ENCODE results near the gene PACS1.
A peak's percentile ranks its signal among the peaks of the same experiment; 100 is the strongest.
"Not testable (repeated sequence)": the region's sequence is repeated elsewhere in the genome, so short reads cannot be mapped to it uniquely, and the experiment has no call there.

The PACS1 gene

DNA sequence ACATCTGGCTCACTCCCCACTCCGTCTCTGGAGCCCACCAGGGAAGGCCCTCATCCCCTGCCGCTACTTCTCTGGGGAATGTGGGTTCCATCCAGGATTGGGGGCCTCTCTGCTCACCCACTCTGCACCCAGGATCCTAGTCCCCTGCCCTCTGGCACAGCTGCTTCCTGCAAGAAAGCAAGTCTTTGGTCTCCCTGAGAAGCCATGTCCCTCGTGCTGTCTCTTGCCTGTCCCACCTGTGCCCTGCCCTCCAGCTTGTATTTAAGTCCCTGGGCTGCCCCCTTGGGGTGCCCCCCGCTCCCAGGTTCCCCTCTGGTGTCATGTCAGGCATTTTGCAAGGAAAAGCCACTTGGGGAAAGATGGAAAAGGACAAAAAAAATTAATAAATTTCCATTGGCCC lies 207.0 kb downstream of the PACS1 start:
- not testable (repeated sequence) for DNase-seq (ENCODE audit: low read depth)

DNA sequence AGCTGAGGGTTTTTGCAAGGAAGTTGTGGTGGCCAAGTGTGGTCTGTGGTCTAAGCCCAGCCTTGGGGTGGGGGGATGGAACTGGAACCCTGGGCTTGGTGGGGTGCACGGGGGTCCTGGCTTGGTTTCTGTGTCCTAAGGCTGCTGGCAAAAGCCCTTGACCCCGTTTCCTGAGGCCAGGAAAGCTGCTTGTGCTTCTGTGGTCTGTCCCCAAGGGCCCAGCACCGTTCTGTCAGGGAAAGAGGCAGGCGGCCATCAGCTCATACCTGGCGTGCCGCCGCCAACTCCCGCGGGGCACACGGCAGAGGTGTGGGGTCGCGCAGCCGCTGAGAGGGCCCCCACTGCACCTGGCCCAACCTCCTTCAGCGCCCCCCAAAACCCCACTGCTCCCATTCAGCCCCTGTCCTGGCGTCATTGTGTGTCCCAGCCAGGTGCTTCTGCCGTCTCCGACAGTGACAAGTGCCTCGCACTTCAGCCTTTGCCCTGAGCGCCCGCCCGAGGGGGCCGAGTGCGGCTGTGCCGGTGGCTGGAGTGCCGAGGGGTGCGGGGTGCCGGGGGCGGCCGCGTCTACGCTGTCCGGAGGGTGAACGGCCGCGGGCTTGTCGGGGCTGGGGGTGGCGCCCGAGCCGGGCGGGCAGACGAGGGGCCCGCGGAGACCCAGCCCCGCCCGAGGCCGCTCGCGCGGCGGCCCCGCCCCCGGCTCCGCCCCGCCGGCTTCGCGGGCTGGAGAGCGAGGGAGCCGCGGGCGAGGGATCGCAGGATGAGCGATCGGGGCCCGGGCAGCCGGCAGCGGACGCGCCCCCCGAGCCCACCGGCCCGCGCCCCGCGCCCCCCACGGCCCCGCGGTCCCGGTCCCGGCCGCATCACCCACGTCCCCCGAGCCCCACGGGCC lies 207.6 kb downstream of the PACS1 start, which contains the start of gene CNIH2:
Gene CNIH2 (plus strand): TSS at position 705 of the 892 bp plus-strand sequence. CDS start 282 bp downstream, outside the sequence.
- DNase-seq (ENCODE audit: low read depth): peak; percentile 32

DNA sequence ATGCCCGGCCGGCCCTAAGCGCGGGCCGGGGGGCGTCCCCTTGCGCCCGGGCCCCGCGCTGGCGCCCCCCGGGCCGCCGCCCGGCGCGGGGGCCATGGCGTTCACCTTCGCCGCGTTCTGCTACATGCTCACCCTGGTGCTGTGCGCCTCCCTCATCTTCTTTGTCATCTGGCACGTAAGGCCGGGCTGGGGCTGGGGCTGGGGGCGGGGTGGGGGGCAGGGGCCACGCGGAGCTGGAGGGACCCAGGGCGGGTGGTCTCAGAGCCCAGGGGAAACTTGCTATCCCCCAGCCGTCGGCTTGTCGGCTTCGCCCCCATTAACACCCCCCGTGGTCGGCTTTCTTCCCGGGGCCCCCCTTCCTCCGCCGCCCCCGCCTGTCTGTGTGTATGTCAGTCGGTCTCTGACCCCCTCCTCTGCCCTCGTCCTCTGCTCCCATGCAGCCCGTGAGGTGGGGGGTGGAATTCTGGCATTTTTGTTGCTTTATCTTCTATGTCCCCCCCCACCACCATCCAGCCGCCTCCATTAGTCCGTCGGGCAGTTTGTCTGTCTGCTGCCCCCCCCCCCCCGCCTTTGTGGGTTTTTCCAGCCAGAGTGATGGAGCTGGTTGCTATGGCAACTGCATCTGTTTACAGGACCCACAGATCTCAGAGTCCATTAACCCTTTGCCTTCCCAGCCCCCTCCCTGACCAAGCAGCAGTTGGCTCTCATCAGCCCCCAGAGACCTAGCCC lies 208.5 kb downstream of the PACS1 start:
- peak; percentile 24 for DNase-seq (ENCODE audit: low read depth)

DNA sequence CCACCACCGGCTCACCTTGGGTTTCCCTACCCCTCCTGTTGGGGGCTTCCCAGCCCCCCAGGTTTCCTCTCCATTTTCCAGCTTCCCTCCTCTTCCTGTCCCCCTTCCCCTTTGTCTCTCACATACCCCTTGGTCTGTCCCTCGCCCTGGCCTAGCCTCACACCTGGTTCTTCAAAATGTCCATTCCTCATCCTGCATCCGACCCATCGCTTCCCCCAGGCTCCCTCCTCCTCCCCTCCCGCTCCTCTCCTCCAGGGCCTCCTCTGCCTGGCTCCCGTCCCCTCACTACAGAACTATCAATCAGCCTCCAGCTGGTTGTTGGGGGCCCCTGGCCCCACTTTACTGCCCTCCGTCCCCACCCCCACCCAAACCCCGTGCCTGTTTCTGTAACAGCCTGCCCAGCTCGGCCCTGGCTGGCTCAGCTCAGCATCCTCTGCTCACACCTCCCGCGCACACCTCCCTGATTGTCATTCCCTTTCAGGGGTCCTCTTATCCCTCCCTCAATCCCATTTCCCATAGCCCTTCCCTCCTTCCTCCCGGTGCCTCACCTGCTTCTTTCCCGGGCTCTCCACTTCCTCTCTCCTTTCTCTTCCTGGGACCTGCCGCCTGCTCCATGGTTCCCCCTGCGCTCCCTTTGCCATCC lies 209.1 kb downstream of the PACS1 start:
- DNase-seq (ENCODE audit: low read depth): no peak

DNA sequence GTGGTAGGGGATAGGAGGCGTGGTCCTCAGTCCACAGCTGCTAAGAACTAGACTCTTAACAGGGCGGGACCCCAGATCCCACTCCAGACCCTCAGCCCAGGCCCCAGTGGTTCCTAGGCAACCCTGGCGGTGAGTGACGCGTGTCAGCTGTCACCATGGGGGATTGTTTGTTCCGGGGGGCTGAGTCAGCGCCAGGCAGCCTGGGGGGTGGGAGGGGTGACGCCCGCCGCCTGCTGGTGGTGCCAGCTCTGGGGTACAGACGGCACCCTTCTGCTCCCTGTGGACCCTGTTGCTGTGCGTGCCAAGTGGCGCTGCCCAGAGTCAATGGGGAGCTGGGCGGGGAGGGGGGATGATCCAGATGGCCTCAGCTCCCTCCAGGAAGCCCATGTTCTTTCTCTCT lies 210.4 kb downstream of the PACS1 start:
- DNase-seq (ENCODE audit: low read depth): no peak

DNA sequence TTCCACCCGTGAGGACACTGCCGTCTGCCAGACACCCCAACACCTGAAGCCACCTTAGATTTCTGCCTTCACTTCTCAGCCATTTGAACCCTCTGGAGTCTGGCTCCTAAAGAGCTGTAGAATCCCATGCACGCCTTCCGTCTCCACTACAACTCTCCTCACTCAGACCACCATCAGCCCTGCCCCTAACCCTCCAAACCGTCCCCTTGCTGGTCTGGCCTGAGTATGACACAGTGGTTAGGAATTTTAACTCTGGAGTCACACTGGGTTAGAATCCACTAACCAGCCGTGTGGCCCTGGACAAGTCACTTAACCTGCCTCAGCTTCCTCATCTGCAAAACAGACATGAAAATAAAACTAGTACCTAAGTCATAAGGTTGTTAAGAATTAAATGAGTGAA lies 210.9 kb downstream of the PACS1 start:
- DNase-seq (ENCODE audit: low read depth): peak; percentile 38

DNA sequence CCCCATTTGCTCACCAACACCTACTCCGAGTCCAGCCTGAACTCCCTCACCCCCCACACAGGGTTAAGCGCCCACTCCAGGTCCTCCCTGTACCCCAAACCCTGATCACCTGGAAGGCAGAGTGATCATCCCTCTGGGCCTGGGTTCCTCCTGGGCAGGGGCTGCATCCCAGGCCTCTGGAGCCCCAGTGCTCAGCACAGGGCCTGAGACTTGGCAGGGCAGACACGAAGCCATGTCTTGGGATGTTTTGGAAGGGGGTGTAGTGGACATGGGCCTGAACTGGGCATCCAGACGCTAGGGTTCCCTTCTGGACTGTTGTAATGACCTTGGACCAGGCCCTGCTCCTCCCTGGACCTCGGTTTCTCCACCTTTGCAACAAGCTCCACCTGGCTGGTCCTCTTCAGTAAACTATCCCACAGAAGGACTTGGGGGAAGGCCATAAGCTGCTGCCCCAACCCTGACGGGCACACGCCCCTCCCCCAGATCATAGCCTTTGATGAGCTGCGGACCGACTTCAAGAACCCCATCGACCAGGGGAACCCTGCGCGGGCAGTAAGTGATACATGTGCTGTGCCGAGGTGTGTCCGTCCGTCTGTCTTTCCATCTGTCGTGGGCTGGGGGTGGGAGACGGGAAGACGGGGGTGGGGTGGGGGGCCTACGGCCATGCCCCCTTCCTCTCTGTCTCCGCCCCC lies 211.8 kb downstream of the PACS1 start:
- DNase-seq (ENCODE audit: low read depth): no peak

DNA sequence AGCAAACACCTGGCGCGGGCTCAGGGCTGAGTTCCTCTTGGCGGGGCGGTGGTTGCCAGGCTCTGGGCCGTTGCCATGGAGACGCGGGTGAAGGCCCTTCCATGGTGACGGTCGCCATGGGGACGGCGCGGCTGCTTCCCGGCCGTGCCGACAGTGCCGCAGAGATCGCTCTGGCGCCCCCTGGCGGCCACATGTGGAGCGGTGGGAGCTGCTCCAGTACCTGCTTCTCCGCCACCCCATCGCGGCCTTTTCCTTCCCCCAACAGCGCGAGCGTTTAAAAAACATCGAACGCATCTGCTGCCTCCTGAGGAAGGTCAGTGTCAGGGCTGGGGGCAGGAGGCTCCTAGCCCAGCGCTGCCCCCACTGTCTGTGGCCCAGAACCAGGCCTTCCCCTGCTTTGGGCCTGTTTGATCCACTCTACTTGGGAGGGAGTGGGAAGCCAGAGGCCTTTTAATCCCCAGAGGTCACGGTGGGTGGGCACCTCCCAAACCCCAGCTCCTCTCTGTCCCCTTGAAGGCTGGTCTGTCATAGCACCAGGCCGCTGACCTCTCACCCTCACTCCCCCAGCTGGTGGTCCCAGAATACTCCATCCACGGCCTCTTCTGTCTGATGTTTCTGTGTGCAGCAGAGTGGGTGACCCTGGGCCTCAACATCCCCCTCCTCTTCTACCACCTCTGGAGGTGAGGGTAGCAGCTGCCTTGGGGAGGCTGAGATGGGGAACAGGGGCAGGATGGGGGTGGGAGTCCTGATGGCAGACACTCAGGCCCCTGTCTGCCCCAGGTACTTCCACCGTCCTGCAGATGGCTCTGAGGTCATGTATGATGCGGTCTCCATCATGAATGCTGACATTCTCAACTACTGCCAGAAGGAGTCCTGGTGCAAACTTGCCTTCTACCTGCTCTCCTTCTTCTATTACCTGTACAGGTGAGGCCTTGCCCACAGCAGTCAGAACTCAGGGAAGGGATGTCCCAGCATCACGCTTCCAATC lies 212.7 kb downstream of the PACS1 start:
- DNase-seq (ENCODE audit: low read depth): peak; percentile 95

DNA sequence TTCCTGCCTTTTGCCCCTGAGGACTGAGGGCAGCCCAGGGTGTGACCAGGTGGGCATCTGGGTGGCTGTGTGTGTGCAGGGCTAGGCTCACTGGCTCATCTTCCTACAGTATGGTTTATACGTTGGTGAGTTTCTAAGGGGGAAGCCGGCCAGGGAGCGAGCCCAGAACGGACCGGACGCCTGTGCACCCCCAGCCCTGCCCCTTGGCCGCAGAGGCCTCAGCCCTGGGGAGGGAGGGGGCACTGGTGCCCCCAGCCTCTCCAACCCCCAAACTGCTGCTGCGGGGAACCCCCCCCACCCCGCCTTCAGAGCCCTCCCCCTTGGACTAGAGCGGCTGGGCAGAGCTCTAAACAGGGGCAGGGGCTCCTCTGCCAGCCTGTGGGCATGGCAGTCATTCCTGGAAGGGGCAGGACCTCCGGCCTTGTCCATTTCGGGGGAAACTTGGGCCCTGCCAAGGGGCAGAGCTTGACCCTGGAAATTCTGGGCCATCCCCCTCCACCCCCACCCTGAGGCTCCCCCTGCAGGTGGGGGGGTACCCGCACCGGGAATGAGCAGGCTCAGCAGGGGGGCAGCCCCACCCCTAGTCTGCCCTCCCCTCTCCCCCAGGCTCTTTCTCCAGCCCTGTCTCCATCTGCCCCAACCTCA lies 213.5 kb downstream of the PACS1 start:
- DNase-seq (ENCODE audit: low read depth): no peak

DNA sequence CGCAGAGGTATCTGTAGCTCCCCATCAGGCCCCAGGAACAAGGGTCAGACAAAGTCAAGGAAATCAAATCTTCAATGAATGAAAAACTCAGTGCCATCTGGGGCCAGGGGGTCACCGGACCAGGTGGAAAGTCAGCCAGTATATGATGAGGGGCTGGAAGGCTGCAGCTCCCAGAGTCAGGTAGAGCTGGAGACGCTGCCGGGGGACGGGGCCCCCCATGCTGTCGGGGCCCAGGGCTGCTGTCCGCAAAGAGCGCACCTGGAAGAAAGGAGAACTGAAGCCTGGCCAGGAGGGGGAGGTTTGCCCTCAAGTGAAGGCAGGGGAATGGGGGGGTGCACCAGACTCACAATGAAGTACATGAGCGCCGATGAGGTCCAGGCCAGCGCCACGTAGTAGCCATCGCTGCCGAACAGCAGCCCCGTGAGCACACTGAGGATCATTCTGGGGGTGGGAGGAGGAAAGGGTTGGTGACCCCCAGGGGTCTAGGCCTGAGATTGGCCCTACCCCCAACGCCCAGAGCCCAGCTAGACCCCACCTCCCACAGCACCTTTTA lies 214.5 kb downstream of the PACS1 start:
- DNase-seq (ENCODE audit: low read depth): no peak

DNA sequence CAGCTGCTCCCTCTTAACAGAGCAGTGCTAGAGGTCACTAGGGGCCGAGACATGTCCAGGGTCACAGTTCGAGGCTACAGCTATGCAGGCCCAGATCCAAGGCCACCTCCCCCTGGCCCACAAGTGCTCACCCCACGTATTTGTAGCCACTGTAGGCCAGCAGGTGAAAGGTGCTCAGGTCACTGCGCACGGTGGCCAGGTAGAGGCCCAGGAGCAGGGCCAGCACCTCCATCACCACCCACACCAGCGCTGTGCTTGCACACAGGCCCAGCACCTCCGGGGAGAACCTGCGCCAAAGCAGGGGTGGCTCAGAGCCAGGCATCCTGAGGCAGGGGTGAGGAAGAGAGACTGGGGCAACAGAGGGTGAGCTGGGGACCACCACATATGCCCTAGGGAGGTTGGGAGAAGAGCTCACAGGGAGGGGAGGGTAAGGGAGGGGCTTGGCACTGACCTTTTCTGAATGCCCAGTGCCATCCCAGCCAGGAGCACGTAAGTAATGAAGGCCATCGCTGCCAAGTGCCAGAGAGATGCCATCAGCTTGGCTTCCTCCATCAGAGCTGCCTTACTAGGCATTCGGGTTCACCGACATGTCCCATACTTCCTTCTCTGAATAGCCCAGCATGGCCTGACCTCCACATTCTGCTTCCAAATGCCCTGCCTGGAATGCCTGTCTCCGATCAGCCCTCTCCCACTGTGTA lies 215.3 kb downstream of the PACS1 start:
- no peak for DNase-seq (ENCODE audit: low read depth)

DNA sequence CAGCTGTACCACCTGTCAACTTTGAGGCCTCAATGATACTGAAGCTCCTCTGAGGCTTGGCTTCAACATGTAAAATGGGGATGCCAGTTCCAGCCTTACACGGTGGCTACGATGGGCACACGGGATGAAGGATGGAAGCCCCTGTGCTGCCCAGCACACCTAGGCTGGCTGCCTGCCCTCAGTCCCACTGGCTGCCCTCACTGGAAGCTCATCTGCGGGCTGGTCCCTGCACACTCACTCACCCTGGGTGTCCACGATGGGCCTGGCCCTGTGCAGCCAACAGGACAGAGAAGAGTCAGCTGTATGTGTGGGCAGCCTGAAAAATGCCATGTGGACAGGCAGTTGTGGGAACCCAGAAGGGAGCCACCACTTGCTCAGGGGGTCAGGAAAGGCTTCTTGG lies 216.6 kb downstream of the PACS1 start:
- DNase-seq (ENCODE audit: low read depth): no peak

DNA sequence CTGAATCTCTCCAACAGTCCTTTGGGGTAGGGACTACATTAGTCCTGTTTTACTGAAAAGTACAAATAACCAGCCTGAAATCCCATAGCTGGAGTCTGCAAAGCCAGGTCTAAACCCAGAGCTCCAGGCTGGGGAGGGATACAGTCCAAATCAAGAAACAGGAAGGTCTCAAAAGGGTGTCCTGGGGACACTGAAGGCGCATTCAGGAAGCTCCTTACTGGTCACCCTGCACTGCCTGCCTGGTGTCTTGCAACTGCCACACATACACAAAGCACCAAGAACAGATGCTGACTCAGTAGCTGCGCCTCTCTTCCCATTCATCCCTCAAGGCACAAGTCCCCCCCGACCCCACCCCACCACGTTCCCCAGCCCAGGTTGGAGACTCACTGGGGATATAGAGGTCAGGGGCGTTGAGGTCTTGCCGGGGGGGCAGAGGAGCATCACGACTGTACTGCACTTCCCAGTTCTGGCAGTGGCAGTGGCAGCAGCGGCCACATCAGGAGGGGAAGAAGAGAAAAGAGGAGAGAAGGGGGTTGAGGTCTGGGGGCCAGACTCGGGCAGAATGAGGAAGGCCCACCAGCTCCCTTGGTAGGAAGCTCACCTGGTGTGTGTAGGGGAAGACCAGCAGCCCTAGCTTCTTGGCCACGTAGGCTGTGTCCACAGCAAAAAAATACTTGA lies 217.3 kb downstream of the PACS1 start:
- no peak for DNase-seq (ENCODE audit: low read depth)

DNA sequence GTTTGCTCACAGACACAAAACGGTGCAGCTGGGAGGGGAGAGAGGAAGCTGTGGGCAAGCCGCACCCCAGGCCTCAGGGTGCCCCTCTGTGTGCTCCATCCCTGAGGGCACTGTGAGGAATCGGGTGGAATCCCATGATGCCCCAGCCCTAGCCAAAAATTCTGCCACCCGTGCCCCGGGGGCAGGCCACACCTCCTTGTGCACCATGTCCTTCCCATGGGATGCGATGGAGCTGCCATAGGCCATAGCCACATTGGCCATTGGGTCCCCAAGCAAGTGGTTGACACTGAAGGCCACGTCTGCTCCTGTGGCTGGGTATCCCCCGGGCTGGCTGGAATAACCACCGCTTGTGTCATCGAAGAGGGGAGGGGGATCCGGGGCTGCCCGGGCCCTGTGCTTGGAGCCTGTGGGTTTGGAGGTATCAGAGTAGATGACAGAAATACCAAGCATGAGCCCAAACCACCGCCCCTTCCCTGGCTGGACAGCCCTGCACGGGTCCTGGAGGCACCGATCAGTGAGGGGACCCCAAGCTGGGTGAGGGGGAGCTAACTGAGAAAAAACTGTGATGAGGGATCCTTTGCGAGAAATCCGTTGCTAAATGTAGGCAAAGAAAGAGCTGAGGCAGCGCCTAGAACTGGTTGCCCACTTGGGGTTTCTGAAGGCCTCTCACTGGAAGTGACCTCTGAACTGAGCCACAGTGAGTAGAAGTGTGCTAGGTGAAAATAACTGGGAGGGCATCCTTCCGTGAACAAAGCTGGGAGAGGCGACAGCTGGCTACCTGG lies 218.0 kb downstream of the PACS1 start:
- DNase-seq (ENCODE audit: low read depth): peak; percentile 27

DNA sequence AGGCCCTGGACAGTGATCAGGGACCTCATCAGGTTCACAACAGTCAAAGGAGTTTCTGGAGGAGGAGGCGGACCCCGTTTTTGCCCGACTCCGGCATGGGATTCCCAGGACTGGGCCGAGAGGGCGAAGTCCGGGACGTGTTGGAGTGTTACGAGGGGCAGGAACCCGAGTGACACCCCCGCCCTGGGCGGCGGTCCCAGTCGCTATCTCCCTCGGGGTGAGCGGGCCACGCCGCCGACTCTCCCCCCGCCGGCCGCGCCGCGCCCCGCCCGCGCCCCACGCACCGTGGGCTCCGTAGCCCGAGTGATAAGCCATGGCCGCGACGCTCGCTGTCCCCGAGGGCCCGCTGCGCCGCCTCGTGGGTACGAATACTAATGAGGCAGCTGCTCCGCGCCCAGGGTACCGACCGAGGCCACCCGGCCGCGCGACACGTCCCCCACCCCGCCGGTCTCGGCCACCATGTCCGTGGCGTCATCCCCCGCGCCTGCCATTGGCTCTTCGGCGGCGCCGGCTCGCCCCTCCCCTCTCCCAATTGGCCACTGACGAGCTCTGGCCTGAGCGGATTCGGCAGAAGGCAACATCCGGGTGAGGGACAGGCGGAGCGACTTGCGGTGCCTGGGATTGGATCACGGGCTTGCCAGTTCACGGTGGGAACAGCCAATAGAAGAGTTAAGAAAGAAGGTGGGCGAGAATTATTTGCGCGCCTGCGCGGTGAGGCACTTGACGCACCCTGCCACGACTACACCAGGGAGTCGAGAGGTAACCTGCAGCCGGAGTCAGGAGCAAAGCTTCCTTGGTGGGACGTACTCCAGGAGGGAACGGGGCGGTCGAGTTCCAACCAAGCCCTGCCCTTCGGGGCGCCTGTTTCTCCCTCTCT lies 218.8 kb downstream of the PACS1 start, which contains the start of gene YIF1A:
Gene YIF1A (minus strand): TSS at position 473 of the 877 bp plus-strand sequence. CDS start 158 bp downstream, at position 315.
- DNase-seq (ENCODE audit: low read depth): peak; percentile 100

DNA sequence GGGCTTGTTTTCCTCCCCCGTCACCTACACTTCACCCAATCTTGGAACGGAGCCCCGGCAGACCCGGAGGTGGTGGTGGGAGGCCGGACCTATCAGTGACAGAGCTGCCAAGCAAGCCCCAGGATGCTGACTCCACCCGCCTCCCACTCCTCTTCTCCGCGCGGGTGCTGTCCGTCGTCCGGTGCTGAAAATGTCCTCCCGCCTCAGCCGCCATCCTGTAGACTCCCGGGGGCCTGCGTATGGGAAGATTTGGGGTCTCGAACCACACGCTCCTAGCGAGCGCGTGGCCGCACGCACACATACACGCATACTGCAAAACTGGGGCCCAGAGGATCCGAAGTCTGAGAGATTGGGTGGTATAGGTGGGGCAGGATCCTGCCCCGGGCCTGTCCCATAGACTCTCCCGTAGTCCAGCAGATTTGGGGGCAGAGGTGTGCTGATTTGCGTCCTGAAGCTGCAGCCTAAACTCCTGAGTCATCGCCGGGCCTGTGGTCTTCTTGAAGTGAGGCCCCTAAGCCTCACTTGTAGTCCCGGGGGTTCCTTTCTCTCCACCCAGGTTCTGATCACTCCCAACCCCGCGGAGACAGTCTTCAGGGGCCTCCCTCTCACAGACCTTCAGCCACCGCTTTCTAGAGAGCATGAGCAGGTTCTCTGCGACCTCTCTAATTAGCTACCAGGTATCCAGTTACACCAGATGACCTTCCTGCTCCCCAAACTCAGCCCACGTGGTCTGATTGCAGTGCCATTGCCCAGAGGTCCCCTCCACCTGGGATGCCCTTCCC lies 219.7 kb downstream of the PACS1 start:
- no peak for DNase-seq (ENCODE audit: low read depth)

Data from EH (cell line).